ENCODE measurements around the gene CAMP.

Gene CAMP

DNA sequence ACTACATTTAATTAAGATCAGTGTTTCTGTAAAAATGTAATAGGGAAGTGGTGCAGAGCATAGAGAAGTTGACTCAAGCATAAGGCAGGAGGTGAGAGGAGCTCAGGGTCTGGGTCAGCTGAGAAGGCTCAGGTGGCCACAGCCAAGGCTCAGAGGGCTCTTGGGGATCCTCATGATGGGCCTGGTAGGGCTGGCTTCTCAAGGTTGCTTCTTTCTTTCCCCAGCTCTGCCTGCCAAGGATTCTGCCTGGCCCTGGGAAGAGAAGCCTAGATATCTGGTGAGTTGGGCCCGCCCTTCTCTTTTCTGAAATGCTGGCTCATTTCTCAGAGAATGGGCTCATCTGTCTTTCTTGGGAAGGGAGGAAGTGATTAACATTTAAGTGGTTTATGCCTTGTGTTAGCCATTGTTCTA is 24.1 kb downstream of the CAMP start:
- no peak for DNase-seq (ENCODE audit: low spot score)

DNA sequence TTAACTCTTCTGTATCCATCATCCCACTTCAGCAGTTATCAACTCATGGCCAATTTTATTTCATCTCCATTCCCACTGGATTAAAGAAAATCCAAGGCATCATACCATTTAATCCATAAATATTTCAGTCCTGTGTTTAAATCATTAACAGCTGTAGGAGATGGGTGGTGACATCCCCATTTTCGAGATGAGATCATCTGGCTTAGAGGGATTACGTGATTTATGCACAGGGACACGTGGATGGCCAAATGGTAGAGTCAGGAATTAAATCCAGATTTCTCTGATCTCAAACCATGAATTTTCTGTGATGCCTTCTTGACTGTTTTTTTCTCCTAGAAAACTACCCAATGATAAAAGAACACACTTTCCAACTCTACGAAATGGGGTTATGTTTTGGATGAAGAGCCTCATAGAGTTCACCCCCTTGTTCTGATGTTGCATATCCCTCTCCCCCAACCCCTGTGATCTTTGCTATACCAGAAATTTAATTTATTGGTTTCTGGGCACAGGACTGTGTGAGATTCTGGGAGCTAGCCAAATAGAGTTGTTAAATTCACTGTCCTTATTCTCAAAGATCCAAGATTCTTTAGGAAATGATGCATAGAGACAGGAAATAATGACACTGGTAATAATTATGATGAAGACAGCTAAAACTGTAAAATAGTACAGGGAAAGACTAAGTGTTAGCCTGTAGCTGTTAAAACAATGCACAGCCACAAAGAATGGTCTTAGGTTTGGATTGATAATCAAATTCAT is 25.0 kb downstream of the CAMP start:
- TF ChIP-seq, protein P1, sequence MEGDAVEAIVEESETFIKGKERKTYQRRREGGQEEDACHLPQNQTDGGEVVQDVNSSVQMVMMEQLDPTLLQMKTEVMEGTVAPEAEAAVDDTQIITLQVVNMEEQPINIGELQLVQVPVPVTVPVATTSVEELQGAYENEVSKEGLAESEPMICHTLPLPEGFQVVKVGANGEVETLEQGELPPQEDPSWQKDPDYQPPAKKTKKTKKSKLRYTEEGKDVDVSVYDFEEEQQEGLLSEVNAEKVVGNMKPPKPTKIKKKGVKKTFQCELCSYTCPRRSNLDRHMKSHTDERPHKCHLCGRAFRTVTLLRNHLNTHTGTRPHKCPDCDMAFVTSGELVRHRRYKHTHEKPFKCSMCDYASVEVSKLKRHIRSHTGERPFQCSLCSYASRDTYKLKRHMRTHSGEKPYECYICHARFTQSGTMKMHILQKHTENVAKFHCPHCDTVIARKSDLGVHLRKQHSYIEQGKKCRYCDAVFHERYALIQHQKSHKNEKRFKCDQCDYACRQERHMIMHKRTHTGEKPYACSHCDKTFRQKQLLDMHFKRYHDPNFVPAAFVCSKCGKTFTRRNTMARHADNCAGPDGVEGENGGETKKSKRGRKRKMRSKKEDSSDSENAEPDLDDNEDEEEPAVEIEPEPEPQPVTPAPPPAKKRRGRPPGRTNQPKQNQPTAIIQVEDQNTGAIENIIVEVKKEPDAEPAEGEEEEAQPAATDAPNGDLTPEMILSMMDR (IDR thresholded peaks at IDR 0.05; ENCODE audit: extremely low read depth, insufficient read depth, missing control alignments) = no peak
- in situ Hi-C loops (cut with MboI; ENCODE audit: low pct_unique_long_range_greater_than_20kb, low sequenced_read_pairs, unreplicated experiment) = no loop called here
- no peak for DNase-seq (ENCODE audit: low spot score)

More for the DNA sequence above, 24.1 kb downstream of the CAMP start:
- in situ Hi-C loops (cut with MboI; ENCODE audit: low pct_unique_long_range_greater_than_20kb, low sequenced_read_pairs, unreplicated experiment) = no loop called here
- TF ChIP-seq, protein P1 (IDR thresholded peaks at IDR 0.05; ENCODE audit: extremely low read depth, insufficient read depth, missing control alignments) = no peak

- TF ChIP-seq, protein P1 (IDR thresholded peaks at IDR 0.05; ENCODE audit: extremely low read depth, insufficient read depth, missing control alignments) = no peak
Measured at GRCh38 chr3:48256557-48256956, 33.3 kb downstream of the CAMP start.

DNA sequence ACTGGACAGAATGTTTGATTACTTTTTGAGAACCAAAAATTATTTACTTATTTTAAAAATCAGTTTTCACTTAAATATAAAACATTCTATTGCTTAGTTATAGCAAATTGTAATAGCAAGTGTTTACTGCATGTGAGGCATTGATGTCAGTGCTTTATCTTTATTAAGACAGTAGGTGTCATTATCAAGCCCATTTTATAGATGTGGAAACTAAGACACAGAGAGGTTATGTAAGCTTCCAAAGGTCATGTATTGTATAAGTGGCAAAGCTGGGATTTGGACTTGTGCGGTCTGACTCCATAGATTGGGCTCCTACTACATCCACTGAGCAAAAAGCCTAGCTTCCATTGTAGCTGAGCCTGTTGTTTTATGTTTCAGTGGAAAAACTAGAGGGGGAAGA is 35.2 kb downstream of the CAMP start:
- no peak for DNase-seq (ENCODE audit: low spot score)
- in situ Hi-C loops (cut with MboI; ENCODE audit: low pct_unique_long_range_greater_than_20kb, low sequenced_read_pairs, unreplicated experiment) = no loop called here
- TF ChIP-seq, protein P1 (IDR thresholded peaks at IDR 0.05; ENCODE audit: extremely low read depth, insufficient read depth, missing control alignments) = no peak

More at GRCh38 chr3:48256557-48256956, 33.3 kb downstream of the CAMP start:
- in situ Hi-C loops (cut with MboI; ENCODE audit: low pct_unique_long_range_greater_than_20kb, low sequenced_read_pairs, unreplicated experiment) = no loop called here
- DNase-seq (ENCODE audit: low spot score) = no peak

DNA sequence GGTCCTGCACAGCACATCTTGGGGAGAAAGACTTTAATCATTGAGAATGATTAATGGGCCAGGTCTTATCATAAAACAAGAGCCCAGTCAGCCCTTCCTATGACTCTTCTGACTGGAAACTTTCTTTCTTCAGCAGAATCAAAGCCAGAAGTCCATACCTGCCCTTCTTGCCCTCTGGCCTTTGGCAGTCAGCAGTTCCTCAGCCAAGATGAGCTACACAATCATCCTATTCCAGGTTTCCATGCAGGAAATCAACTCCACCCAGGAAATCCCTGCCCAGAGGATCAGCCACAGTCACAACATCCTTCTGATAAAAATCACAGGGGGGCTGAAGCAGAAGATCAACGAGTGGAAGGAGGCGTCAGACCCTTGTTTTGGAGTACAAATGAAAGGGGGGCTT is 44.5 kb downstream of the CAMP start:
- TF ChIP-seq, protein P1 (IDR thresholded peaks at IDR 0.05; ENCODE audit: extremely low read depth, insufficient read depth, missing control alignments) = no peak
- in situ Hi-C loops (cut with MboI; ENCODE audit: low pct_unique_long_range_greater_than_20kb, low sequenced_read_pairs, unreplicated experiment) = no loop called here
- DNase-seq (ENCODE audit: low spot score) = no peak

GRCh38 chr3:48268381-48268935 is 45.2 kb downstream of the CAMP start:
- in situ Hi-C loops (cut with MboI; ENCODE audit: low pct_unique_long_range_greater_than_20kb, low sequenced_read_pairs, unreplicated experiment) = no loop called here
- TF ChIP-seq, protein P1 (IDR thresholded peaks at IDR 0.05; ENCODE audit: extremely low read depth, insufficient read depth, missing control alignments) = no peak
- DNase-seq (ENCODE audit: low spot score) = peak; percentile 49
